Fibroblast of upper back skin (primary cell): ENCODE results near the gene ATF7.
"Not testable (repeated sequence)": the region's sequence is repeated elsewhere in the genome, so short reads cannot be mapped to it uniquely, and the experiment has no call there.

Experiments used
- DNase-seq: peaks from one replicate; pipeline ENCODE4 v3.0.0-alpha.2; 2013

ATF7 gene

GRCh38 chr12:53594897-53595615 is 31.1 kb downstream of the ATF7 start:
- no peak for DNase-seq

DNA sequence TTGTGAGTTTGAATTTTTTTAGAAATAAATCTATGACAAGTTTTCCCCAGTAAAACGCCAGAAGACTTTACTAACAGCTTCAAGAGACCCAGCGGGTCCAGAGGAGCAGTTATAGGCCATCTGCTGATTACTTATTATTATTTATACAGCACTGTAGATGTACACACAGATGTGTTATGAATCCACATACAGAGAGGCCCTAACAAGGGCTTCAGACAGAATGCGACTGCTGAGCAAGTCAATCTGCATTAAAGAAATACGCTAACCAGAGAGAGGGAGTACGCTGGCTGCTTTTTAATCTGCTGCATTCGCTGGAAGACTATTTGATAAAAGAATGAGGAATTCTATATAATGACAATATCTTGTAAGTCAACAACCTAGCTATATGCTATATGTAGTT is 32.5 kb downstream of the ATF7 start:
- no peak for DNase-seq

GRCh38 chr12:53593031-53593430 is 33.2 kb downstream of the ATF7 start:
- no peak for DNase-seq

- DNase-seq, result no peak
These were observed 33.8 kb downstream of the ATF7 start for GRCh38 chr12:53592426-53592825.

- no peak for DNase-seq
These were observed 34.6 kb downstream of the ATF7 start for GRCh38 chr12:53591301-53592206.

DNA sequence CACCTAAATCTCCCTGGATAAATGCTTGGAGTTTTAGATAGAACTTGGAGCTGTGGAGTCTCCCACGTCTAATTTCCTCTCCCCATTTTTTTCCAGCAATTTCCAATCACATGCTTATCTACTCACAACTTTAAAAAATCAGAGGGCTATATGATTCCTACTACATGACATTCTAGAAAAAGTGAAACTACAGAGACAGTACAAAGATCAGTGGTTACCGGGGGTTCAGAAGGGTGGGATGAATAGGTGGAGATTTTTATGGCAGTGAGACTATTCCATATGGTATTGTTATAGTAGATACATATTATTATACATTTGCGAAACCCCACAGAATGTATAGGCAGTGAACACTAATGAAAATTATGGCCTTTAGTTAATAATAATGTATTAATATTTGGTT is 35.5 kb downstream of the ATF7 start:
- no peak for DNase-seq

- no peak for DNase-seq
These were observed 36.3 kb downstream of the ATF7 start for GRCh38 chr12:53589915-53590314.

DNA sequence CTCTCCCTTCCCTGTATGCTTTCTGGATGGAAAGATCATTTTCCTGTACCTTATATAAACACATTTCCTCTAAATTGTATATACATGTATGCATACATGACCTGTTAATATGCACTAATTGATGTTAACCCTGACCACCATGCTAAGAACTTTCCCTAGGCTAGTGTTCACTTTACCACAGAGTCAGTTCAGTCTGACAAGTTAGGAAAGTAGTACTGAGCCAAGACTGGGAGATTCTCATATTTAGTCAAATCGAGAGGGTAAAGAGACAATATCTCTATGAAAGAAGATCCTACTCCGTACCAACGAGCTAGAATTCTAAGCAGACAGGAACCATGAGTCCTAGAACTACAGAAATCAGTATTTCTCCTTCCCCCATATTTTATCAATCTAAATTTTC is 36.8 kb downstream of the ATF7 start:
- no peak for DNase-seq

DNA sequence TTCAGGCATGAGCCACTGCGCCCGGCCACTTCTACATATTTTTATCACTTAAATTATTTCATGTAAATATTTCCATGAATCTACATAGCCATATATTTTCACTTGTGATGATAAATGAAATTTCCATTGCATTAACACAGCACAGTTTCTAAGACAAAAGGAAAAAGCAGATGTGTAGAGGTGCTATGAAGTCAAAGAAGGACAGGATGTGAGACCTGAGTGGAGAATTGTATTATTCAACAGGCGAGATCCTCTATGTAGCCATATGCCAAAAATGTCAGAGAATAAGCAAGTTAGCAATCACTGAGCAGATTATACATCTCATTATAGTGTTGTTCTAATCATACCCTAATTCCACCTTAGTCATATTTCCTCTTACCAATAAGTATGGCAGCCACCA is 38.1 kb downstream of the ATF7 start:
- DNase-seq, result no peak

DNA sequence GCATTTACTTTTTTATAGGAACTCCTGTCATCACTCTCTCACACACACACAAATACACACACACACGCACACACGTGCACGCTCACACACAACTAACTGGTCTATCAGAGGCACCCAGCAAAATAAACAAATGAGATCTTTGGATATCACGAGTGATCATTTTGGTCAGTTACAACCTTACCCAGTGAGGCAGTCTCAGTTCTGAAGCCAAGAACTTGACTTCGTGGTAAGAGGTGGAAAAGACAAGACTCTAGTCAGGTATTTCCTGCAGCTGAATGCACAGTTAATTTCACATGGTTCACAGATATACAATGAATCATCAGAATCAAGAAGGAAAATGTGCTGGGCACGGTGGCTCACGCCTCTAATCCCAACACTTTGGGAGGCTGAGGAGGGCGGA is 39.4 kb downstream of the ATF7 start:
- no peak for DNase-seq

DNA sequence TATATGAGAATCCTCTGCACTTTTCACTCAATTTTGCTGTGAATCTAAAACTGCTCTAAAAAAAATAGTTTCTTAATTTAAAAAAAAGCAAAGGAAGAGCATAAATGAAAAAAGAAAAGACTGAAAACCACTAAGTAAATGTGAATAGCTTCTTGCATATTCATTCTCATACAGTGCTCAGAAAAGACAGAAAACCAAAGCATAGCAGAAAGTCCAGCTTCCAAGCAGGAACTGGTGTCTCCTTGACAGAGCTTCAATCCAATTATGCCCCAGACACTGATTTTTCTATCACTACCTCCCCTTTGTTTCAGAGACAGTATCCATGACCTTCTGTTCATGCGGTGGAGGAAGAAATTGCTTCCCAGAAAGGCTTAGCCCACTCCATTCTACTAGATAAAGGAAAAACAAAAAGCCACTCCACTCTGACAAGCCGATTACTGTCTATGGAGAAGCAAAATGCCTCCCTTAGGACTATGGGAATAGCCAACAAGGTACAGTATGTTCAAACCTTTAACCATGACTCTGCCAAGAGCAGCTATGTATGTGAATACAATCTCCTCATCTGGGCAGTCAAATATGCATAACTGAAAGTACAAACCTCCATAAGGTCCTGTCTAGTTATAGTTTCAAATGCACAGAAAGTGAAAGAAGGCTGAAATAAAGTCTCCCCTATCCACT is 40.6 kb downstream of the ATF7 start:
- no peak for DNase-seq

DNA sequence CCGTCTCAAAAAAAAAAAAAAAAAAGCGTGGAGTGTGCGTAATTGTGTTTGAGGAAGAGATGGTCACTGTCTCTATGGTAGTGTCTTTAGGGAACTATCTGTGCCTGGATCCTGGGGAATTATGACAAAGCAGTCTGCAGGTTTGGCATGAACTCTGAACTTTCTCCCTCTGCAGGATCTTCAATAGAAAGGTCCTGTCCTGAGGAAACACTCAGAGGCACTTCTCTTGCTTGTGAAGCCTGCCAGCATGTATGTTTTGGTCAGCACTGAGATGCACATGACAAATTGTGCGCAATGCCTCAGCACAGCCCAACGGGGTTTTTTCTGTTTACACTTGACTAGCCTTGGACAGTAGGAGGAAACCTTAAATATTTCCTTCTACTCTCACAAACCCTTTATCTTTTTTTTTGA is 46.6 kb downstream of the ATF7 start:
- no peak for DNase-seq

DNA sequence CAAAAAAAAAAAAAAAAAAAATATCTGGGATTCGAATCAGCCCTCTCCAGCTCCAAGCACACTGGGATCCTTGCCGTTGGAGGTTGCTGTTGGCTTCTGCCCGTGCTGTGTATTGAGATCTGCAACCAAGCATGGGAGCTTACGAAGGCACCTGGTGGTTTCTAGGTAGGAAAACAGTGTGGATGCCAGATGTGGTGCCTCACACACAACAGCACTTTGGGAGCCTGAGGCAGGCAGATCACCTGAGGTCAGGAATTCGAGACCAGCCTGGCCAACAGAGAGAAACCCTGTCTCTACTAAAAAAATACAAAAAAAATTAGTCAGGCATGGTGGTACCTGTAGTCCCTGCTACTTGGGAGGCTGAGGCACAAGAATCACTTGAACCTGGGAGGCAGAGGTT is 47.4 kb downstream of the ATF7 start:
- DNase-seq, result no peak

DNA sequence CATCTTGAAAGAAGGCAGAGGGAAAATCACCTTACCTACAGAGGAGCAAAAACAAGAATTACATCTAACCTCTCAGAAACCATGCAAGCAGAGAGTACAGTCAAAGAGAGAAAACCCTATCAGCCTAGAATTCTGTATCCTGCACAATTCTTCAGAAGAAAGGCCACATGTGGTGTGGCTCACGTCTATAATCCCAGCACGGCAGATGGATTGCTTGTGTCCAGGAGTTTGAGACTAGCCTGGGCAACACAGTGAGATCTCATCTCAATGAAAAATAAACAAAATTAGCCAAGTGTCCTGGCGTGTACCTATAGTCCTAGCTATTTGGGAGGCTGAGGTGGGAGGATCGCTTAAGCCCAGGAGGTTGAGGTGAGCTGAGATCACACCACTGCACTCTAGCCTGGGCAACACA is 48.2 kb downstream of the ATF7 start:
- DNase-seq, result no peak

DNA sequence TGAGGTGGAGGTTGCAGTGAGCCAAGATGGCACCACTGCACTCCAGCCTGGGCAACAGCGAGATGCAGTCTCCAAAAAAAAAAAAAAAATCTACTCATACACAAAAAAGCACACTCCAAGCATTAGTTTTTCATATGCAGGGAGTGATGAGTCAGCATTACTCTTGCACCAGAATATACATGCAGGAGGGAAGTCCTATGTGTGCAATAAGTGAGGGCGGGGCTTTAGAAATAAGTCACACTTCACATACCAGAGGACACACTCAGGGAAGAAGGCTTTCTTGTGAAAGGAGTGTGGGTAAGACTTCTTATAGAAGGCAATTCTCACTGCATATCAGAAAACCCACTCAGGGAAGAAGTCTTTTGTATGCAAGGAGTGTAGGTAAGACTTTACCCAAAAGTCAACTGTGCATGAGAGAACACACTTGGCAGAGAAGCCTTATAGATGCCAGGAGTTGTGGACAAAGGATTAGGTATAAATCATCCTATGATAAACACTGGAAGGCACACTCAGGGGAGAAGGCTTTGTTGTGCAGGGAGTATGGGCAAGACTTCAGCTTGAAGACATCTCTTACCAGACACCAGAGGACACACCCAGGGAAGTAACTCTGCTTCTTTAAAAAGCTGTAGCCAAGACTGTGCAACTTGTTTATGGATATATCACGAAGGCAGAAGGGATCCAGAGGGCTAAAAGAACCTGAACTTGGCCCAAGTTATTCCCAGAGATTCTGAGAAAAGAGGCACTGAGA is 50.5 kb downstream of the ATF7 start:
- DNase-seq, result peak; percentile 93

GRCh38 chr12:53572134-53572758 is 53.9 kb downstream of the ATF7 start:
- no peak for DNase-seq

DNA sequence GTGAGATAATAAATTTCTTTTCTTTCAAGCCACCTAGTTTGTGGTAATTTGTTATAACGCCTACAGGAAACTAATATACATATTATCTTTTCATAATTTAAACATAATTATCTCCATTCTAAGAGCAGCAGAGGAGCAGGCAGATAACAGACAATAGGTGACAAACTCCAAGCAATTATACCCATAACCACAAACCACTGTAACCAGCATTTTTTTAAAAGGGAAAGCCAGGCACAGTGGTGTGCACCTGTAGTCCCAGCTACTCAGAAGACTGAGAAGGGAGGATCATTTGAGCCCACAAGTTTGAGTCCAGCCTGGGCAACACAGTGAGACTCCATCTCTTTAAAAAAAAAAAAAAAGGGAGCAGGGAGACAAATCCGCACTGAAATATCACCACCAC is 54.9 kb downstream of the ATF7 start:
- DNase-seq, result no peak

GRCh38 chr12:53568809-53569557 is 57.2 kb downstream of the ATF7 start:
- DNase-seq, result peak; percentile 86

GRCh38 chr12:53567961-53568808 is 58.0 kb downstream of the ATF7 start:
- DNase-seq, result peak; percentile 36

GRCh38 chr12:53565376-53565775 is 60.8 kb downstream of the ATF7 start:
- not testable (repeated sequence) for DNase-seq

GRCh38 chr12:53564941-53565340 is 61.2 kb downstream of the ATF7 start:
- DNase-seq, result peak; percentile 57
